ENCODE data around the gene TOMM40. TPM values are rescaled to one million over a fixed set of nuclear protein-coding genes. Genes with fewer than 3 reads are reported as not detected.

The TOMM40 gene
- total RNA-seq, 1 donor from 2014 or later = 40.8 TPM

- Histone ChIP-seq H3K4me1 (peaks cover 22% of the 10 kb centered on the region), H3K9me3 (no peaks in the 10 kb centered on the region), H3K4me3 (no peak overlapping the region), H3K27ac (no peak overlapping the region), H3K27me3 (ENCODE audit: low read depth) (no peaks in the 10 kb centered on the region), H3K36me3 (peaks cover 55% of the 10 kb centered on the region)
- no peak for DNase-seq
- TF ChIP-seq CTCF (IDR thresholded peaks at IDR 0.05) = no peak
- intact Hi-C loops (cut with DNase I) = no loop called here
- ATAC-seq = no peak
These were observed 24.4 kb upstream of the TOMM40 start for GRCh38 chr19:44866664-44867063.

- H3K4me3 ChIP-seq = no peak overlapping the region
- ATAC-seq = no peak
- peaks cover 22% of the 10 kb centered on the region for H3K4me1 ChIP-seq
- intact Hi-C loops (cut with DNase I) = no loop called here
- no peaks in the 10 kb centered on the region for H3K27me3 ChIP-seq (ENCODE audit: low read depth)
- H3K36me3 ChIP-seq = peaks cover 64% of the 10 kb centered on the region
- no peak for TF ChIP-seq CTCF (IDR thresholded peaks at IDR 0.05)
- H3K27ac ChIP-seq = no peak overlapping the region
- DNase-seq = no peak
- H3K9me3 ChIP-seq = no peaks in the 10 kb centered on the region
These were observed 23.5 kb upstream of the TOMM40 start for GRCh38 chr19:44867578-44867977.

- peak overlapping the region; percentile 41 for H3K27ac ChIP-seq
- intact Hi-C loops (cut with DNase I) = no loop called here
- TF ChIP-seq CTCF (IDR thresholded peaks at IDR 0.05) = no peak
- no peak overlapping the region for H3K4me3 ChIP-seq
- peaks cover 78% of the 10 kb centered on the region for H3K36me3 ChIP-seq
- peak; percentile 73 for DNase-seq
- peak; percentile 56 to 61 for ATAC-seq
- H3K27me3 ChIP-seq (ENCODE audit: low read depth) = no peaks in the 10 kb centered on the region
- no peaks in the 10 kb centered on the region for H3K9me3 ChIP-seq
- peaks cover 22% of the 10 kb centered on the region for H3K4me1 ChIP-seq
These were observed 21.2 kb upstream of the TOMM40 start for GRCh38 chr19:44869733-44870470.

- H3K4me1 ChIP-seq = peaks cover 22% of the 10 kb centered on the region
- intact Hi-C loops (cut with DNase I) = no loop called here
- no peak for DNase-seq
- no peak overlapping the region for H3K4me3 ChIP-seq
- H3K27me3 ChIP-seq (ENCODE audit: low read depth) = no peaks in the 10 kb centered on the region
- no peaks in the 10 kb centered on the region for H3K9me3 ChIP-seq
- no peak for TF ChIP-seq CTCF (IDR thresholded peaks at IDR 0.05)
- no peak overlapping the region for H3K27ac ChIP-seq
- H3K36me3 ChIP-seq = peaks cover 80% of the 10 kb centered on the region
- no peak for ATAC-seq
These were observed 19.2 kb upstream of the TOMM40 start for GRCh38 chr19:44871809-44872208.

GRCh38 chr19:44872661-44873060 lies 18.4 kb upstream of the TOMM40 start:
- no peak overlapping the region for H3K27ac ChIP-seq
- no peak for TF ChIP-seq CTCF (IDR thresholded peaks at IDR 0.05)
- H3K4me3 ChIP-seq = no peak overlapping the region
- ATAC-seq (no peak), DNase-seq (no peak)
- H3K9me3 ChIP-seq = no peaks in the 10 kb centered on the region
- H3K36me3 ChIP-seq = peaks cover 80% of the 10 kb centered on the region
- intact Hi-C loops (cut with DNase I) = no loop called here
- H3K4me1 ChIP-seq = peaks cover 22% of the 10 kb centered on the region
- H3K27me3 ChIP-seq (ENCODE audit: low read depth) = no peaks in the 10 kb centered on the region

Measured in lower lobe of right lung (tissue), 2 donors.